HG03354 (cell line): ENCODE measurements around the gene EFEMP2.
"Not testable (repeated sequence)": the region's sequence is repeated elsewhere in the genome, so short reads cannot be mapped to it uniquely, and the experiment has no call there.

ENCODE experiments used
- ATAC-seq: cut with Tn5 transposase; IDR thresholded peaks from one replicate; pipeline ENCODE4 v1.9.1; 2021; ENCODE audit warnings: mild to moderate bottlenecking; ENCODE audit not compliant: unreplicated experiment, poor library complexity, severe bottlenecking

Gene EFEMP2

GRCh38 chr11:65843811-65844210 lies 28.8 kb downstream of the EFEMP2 start:
- no peak for ATAC-seq

GRCh38 chr11:65842144-65842543 lies 30.5 kb downstream of the EFEMP2 start:
- no peak for ATAC-seq

DNA sequence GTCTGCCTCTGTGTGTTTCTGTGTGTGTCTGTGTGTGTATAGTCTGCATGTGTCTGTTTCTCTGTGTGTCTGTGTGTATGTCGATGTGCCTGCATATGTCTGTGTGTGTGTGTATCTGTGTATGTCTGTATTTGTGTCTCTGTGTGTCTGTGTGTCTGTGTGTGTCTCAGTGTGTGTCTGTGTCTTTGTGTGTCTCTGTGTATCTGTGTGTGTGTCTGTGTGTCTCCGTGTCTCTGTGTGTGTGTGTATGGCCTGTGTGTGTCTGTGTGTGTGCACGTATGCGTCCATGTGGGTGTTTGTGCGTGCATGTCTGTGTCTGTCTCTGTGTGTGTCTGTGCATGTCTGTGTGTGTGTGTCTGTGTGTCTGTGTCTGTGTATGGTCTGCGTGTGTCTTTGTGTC lies 38.4 kb downstream of the EFEMP2 start:
- no peak for ATAC-seq

DNA sequence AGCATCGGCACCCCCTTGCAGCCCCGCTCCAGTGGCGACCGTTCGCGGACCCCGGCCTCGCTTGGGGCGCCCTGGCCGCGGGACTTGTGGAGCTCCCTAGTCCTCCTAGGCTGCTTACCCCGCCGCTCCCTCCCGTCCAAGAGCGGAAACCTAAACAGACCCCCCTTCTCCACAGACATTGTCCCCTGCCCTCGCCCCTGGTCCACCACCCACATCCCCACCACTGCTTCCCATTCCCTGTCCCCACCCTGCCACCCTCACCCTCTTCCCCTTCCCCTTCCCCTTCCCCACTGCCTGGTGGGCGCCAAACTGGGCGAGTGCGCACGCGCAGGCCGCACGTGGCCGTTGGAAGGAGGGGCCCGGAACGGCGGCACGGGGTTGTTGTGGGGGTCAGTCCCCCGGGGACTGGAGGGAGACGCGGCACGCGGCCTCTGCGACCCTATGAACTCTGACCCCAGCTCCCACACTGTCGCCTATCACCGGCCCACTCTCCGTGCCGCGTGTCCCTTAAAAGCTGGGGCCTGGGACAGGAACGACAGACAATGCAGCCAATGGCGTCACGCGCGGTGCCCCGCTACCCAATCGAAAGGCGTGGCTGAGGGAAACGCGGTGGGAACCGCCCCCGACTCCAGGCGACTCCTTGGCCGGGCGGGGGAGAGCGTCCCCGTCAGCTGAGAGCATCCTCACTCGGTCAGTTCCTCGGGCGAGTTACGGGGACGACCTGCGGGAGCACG lies 39.1 kb downstream of the EFEMP2 start, which contains the start of gene SNX32:
Gene SNX32 (plus strand): TSS at position 667 of the 734 bp plus-strand sequence. CDS start 103 bp downstream, outside the sequence.
- peak; percentile 97 for ATAC-seq

DNA sequence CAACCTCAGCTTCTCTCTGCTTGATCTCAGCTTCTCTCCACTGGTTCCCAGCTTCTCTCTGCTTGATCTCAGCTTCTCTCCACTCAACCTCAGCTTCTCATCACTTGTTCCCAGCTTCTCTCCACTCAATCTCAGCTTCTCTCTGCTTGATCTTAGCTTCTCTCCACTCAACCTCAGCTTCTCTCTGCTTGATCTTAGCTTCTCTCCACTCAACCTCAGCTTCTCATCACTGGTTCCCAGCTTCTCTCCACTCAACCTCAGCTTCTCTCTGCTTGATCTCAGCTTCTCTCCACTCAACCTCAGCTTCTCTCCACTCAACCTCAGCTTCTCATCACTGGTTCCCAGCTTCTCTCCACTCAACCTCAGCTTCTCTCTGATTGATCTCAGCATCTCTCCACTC lies 40.4 kb downstream of the EFEMP2 start:
- ATAC-seq: not testable (repeated sequence)

DNA sequence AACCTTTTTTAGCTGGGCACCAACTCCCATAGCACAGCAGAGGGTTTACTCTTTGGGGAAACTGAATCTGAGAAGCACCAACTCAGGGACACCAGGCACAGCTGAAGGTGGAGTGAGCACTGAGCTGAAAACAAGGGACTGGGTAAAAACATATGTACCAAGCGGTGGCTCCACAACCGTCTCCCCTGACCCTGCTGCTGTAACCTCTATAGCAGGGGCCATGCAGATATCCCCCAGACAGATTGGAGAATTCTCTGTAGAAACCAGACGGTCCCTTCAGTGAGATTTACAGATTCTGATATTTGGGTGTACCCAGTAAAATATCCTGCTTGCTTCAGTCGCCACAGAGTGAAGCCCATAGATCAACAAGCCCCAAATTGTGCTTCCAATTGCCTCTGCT lies 43.1 kb downstream of the EFEMP2 start:
- ATAC-seq: no peak

DNA sequence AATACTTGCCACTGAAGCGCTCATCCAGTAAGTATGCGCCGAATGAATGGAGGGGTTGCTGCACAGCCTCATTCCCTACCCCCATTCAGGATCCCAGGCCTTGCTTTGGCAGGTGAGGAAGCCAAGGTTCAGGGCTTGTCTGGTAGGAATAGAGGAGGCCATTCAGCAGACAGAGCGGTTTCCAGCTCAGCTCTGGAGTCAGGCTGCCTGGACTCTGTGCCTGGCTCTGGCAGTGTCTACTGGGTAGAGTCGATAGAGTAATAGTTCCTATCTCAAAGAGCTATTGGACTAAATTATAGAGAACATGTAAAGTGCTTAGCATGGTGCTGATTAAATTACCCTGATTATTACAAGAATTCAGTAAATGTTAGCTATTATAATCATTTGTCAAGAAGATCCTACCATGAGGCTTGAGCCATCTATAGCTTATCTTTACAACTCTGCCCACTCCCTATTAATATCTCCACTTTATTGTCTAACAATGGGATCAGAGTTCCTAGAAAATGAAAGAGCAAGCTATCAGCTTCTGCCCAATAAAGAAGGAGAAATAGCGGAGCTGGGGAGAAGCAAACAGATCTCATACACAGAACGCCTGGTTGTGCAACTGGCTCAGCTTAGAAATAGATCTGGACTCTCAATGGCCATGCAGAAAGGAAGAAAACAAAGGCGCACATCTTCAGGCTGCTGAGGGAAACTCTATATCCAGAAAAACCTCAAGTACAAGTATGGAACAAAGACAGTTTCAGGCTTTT lies 45.4 kb downstream of the EFEMP2 start:
- ATAC-seq: no peak

DNA sequence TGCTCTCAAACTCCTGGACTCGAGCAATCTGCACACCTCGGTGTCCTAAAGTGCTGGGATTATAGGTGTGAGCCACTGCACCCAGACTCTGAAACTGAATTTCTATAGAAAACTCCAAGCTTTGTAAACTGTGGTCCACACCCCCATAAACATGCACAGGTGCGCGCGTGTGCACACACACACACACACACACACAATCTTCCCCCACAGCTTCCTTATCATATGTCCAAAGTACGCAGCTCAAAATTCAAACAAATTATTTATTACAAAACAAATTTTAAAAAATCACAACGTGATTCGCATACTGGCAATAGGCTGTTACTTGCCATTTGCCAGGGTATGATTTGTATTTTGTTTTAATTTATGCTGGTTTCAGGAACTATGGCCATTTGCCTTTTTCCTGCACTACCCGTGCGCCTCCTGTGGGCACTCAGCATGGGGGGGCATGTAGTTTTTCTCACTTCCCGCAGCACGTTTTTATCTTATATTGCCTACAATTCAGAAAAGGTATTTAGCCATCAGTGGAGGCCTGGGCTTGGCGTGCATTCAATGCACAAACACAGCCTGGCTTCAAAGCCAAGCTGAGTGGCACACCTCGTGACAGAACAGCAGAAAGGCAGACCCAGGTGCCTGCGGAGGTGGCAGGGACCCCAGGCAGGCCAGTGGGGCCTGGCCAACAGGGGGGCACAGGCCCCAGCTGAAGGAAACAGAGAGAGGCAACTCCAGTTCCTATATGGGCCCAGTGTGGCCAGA lies 49.6 kb downstream of the EFEMP2 start:
- no peak for ATAC-seq

GRCh38 chr11:65821107-65821506 lies 51.5 kb downstream of the EFEMP2 start:
- no peak for ATAC-seq

GRCh38 chr11:65817835-65818680 lies 54.5 kb downstream of the EFEMP2 start:
- peak; percentile 90 for ATAC-seq

DNA sequence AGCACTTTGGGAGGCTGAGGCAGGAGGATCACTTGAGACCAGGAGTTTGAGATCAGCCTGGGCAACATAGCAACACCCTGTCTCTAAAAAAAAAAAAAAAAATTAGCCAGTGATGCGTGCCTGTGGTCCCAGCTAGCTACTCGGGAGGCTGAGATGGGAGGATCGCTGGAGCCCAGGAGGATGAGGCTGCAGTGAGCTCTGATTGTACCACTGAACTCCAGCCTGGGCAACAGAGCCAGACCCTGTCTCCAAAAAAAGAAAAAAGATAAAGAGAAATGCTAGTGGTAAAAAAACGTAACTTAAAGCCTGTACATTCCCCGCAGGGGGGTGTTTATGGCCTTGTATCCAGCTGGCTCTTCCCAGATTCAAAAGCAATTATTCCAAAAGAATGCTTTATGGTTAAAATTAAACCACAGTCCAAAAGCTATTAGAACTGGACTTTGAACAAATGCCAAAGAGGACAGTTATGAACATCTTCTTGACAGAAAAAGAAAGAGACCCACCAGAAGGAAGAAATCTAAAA lies 55.2 kb downstream of the EFEMP2 start:
- ATAC-seq: no peak

DNA sequence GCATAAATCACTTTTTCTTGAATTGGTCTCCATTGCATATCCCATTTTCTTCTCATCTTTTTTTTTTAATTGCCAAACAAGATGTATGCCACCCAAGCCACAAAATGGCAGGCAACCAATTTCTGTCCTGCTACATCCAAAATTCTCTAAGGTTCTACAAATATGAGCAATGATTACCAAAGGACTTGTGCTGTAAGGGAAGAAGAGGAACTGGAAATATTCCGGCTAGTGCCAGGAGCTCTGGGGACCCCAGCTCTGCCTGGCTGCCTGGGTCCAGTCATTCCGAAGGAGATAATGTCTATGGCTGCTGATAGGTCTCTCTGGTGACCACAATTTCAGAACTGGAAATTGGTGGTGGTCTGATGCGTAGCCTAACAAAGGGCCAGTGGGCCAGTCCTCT lies 55.9 kb downstream of the EFEMP2 start:
- ATAC-seq: no peak
